GM19438 (cell line): ENCODE results near the gene TLK2.
"Not testable (repeated sequence)": the region's sequence is repeated elsewhere in the genome, so short reads cannot be mapped to it uniquely, and the experiment has no call there.

Experiments used
- ATAC-seq: cut with Tn5 transposase; IDR thresholded peaks from one replicate; pipeline ENCODE4 v1.9.1; 2021; ENCODE audit warnings: low read depth; ENCODE audit not compliant: unreplicated experiment

TLK2 gene

GRCh38 chr17:62479639-62480258 lies 1.1 kb downstream of the TLK2 start:
- not testable (repeated sequence) for ATAC-seq

DNA sequence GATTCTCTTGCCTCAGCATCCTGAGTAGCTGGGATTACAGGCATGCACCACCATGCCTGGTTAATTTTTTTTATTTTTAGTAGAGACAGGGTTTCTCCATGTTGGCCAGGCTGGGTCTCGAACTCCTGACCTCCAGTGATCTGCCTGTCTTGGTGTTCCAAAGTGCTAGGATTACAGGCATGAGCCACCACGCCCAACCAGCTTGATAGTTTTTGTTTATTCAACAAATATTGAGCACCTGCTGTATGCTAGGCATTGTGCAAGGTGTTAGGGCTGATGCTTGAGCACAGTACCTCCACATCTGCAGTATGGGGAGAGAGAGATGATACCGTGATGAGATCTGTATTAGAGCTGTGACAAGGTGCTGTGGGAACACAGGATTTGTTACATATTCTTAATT lies 3.9 kb downstream of the TLK2 start:
- not testable (repeated sequence) for ATAC-seq

DNA sequence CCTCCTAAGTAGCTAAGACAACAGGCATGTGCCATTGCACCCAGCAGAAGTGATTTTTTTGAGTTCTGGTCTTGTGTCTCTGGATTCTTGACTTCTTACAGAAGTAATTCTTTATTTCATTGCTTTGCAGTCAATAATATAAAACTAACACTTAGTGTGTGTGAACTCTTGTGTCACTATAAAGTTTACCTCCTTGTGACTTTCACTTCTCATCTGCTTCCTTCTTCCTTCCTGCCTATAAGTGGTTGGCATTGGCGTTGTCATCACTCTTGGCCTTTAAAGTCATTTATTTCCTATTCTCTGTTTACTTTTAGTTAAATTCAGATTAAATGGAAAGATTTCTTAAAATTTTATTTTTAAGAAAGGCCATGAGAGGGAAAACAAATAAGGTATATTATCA lies 12.4 kb downstream of the TLK2 start:
- not testable (repeated sequence) for ATAC-seq

DNA sequence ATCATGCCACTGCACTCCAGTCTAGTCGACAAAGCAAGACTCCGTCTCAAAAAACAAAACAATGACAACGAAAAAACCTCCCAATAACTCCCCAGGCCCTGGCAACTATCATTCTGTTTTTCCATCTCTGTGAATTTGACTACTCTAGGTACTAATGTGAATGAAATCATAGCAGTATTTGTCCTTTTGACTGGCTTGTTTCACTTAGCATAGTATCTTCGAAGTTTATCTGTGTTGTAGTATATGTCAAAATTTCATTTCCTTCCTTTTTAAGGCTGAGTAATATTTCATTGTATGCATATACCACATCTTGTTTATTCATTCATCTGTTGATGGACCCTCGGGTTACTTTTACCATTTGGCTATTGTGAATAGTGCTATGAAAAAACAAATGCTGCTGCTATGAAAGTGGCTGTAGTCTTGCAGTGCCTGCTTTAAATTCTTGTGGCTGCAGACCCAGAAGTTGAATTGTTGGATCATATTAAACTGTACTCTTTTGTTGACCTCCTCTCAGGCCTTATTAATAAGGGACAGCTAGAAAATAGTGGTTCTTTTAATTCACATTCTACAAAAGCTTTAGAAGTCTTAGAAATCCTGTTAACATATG lies 14.5 kb downstream of the TLK2 start:
- not testable (repeated sequence) for ATAC-seq

- ATAC-seq: not testable (repeated sequence)
Observed at GRCh38 chr17:62494073-62494472, 15.4 kb downstream of the TLK2 start.

DNA sequence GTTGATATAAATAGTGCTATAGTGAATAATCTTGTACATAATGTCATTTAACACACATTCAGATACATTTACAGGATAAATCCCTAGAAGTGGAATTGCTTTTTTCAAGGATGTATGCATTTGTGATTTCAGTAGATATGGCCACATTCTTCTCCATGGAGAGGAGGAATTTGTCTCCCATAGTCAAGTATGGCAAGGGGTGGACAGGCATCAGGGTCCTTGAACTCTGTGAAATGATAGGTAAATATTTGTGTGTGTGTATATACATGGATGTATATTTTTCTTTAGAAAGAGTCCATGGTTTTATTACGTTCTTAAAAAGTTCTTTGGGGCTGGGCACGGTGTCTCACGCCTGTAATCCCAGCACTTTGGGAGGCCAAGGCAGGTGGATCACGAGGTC lies 17.7 kb downstream of the TLK2 start:
- ATAC-seq: not testable (repeated sequence)

GRCh38 chr17:62498796-62499195 lies 20.2 kb downstream of the TLK2 start:
- not testable (repeated sequence) for ATAC-seq

- ATAC-seq: not testable (repeated sequence)
Observed at GRCh38 chr17:62500463-62500862, 21.8 kb downstream of the TLK2 start.

- not testable (repeated sequence) for ATAC-seq
Observed at GRCh38 chr17:62504857-62505256, 26.2 kb downstream of the TLK2 start.

- peak; percentile 56 for ATAC-seq
Observed at GRCh38 chr17:62507191-62507836, 28.7 kb downstream of the TLK2 start.

DNA sequence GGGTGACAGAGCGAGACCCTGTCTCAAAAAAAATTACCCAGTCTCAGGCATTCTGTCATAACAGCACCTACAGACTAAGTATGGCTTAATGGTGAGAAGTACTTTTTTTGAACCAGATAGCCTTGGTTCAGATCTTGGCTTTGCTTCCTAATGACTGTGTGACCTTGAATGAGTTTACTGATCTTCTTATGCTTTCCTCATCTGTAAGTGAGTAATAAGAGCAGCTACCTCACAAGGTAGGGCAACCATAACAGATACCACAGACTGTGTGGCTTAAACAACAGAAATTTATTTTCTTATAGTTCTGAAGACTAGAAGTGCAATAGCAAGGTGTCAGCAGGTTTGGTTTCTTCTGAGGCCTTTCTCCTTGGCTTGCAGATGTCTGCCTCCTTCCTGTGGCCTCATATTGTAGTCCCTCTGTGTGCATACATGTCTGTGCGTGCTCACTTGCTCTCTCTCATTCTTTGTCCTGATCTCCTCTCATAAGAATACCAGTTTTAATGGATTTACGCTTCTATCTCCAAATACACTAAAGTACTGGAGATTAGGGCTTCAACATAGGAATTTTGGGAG lies 31.7 kb downstream of the TLK2 start:
- ATAC-seq: not testable (repeated sequence)

DNA sequence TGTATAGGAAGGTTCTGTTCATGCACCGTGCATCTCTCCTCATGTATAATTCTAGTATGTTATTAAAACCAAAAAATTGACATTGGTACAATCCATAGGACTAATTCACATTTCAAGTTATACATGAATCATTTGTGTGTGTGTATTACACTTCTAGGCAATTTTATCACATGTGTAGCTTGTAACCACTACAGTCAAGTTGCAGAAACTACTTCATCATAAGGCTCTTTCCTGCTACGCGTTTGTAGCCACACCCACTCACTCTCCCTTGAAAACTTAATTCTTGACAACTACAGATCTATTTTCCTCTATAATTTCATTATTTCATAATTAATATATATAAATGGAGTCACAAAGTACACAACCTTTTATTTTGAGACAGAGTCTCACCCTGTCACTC lies 32.4 kb downstream of the TLK2 start:
- ATAC-seq: not testable (repeated sequence)

DNA sequence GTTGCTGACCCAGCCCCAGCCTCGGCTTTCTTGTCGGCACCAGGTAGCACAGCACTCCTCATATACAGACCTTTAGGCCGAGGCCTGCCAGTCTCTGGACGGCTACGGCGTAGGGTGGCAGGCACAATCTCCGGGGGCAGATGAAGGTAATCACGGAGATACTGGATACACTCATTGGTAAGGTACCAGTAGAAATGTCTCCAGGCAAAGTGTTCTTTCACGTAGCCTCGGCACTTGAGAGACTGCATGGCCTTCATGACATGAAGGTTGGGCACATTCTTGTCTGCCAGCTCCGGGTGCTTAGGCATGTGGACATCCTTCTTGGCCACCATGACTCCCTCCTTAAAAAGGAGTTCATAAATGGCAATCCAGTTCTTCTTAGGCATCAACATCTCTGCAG lies 37.8 kb downstream of the TLK2 start:
- not testable (repeated sequence) for ATAC-seq

GRCh38 chr17:62521295-62521694 lies 42.7 kb downstream of the TLK2 start:
- ATAC-seq: not testable (repeated sequence)

- ATAC-seq: not testable (repeated sequence)
Observed at GRCh38 chr17:62524077-62524476, 45.5 kb downstream of the TLK2 start.

- ATAC-seq: not testable (repeated sequence)
Observed at GRCh38 chr17:62525317-62525716, 46.7 kb downstream of the TLK2 start.

- ATAC-seq: not testable (repeated sequence)
Observed at GRCh38 chr17:62530936-62531335, 52.3 kb downstream of the TLK2 start.

DNA sequence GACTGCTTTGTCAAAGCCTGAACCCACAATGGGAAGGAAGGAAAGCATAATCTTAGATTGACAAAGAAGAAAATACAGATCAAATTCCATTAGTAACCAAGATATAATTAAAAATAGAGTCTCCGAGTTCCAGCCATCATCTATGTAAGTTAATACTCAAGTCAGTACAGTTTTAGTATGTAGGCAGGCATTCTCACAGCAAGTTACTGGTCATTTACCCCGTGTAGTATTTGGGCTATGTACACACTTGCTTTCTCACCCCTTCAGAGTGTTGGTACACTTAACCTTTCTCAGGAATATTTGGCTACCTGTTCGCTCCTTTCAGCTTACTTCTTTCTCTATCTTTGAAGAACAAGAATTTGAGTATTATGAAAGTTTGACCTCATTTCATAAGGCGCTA lies 57.9 kb downstream of the TLK2 start:
- not testable (repeated sequence) for ATAC-seq

- not testable (repeated sequence) for ATAC-seq
Observed at GRCh38 chr17:62541073-62541472, 62.4 kb downstream of the TLK2 start.

GRCh38 chr17:62543278-62543775 lies 64.7 kb downstream of the TLK2 start:
- not testable (repeated sequence) for ATAC-seq

DNA sequence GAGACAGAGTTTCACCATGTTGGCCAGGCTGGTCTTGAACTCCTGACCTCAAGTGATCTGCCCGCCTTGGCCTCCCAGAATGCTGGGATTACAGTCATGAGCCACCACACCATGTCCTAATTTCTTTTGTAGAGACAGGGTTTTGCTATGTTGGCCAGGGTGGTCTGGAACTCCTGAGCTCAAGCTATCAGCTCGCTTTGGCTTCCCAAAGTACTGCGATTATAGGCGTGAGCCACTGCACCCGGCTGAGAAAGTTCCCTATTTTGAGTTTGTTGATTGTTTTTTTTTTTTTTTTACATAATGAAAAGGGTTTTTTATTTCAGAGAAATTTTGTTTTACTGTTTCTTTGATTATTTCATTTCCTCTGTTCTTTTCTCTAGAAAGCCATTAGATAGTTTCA lies 67.4 kb downstream of the TLK2 start:
- not testable (repeated sequence) for ATAC-seq
